GM23248 (cell line): ENCODE results near the gene TYSND1.

Experiments used
- EZH2 ChIP-seq: fragments of 200-600 bp; sonication (generic); IDR thresholded peaks from 2 replicates; pipeline ENCODE4 v1.6.1; 2018; ENCODE audit warnings: antibody characterized with exemption, mild to moderate bottlenecking; ENCODE audit not compliant: insufficient read depth, poor library complexity, severe bottlenecking
- EZH2phosphoT487 ChIP-seq: fragments of 200-600 bp; sonication (generic); IDR thresholded peaks from 2 replicates; pipeline ENCODE4 v1.6.1; 2018; ENCODE audit warnings: antibody characterized with exemption, moderate library complexity, mild to moderate bottlenecking, low read depth; ENCODE audit not compliant: insufficient read depth

DNA sequence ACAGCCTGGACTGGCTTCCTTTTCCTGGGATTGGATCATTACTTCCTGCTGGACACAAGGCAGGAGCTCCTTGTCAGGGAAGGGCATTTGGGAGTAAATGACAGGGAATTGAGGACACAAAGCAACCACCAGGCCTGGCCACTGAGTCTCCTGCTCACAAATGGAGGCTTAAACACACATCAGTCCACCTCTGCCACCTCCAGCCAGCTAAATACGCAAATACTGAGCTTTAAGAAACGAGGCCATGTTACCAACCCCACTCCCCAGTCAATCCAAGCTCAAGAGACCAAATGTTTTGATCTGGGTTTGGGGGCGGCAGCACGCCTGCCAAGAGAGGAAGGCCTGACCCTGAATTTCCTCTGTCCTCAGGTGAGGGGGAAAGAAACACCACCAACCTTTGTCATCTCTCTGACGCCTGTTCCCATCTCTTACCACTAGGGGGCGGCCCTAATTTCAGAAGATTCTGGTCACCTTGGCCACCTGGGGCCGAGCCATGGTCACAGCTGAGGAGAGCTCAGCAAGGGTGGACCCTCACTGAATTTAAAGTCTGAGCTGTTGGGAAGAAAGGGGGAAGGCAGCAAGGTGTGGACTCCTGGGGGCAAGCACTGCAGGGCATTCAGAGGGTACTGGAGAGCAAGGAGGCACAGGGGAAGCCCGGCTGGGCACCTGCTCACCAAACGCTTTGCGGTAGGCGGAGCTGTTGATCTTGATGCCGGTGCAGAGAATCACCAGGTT lies 30.4 kb downstream of the TYSND1 start:
- TF ChIP-seq EZH2: no peak
- no peak for TF ChIP-seq EZH2phosphoT487
